ENCODE data around the gene DCC.

Gene DCC

DNA sequence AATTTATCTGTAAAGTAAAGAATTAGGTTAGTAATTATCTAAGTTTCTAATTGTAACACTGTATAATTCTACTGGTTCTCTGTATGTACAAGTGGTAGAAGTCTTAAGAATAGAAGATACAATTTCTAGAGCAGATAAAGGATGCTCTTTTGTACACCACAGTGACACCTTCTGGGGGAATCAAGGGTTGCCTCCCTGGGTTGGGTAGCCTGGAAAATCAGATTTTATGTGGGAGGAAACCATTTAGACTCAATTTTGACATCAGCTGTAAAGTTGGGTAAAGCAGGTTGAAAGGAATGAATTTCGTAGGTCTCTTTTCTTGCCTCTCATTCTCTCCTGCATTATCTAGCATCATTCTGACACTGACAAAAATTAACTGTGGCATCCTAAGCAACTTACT, 354.8 kb downstream of the DCC start:
- peak; percentile 72 for TF ChIP-seq CTCF (conservative IDR thresholded peaks at IDR 0.05; ENCODE audit: low read depth, low read length)
- Histone ChIP-seq H3K9ac (no peak overlapping the region), H3K4me3 (IDR thresholded peaks at IDR 0.05; ENCODE audit: insufficient read depth, low read depth, low read length) (no peak overlapping the region), H3K36me3 (ENCODE audit: insufficient read depth) (no peaks in the 10 kb centered on the region), H3K27me3 (ENCODE audit: insufficient read depth, low read depth) (no peaks in the 10 kb centered on the region), H3K4me2 (no peak overlapping the region), H2AFZ (ENCODE audit: low read depth) (no peak overlapping the region), H3K27ac (no peak overlapping the region), H3K79me2 (ENCODE audit: insufficient read depth, low read depth) (no peaks in the 10 kb centered on the region), H3K4me1 (ENCODE audit: low read depth, poor library complexity, severe bottlenecking) (no peaks in the 10 kb centered on the region), H4K20me1 (ENCODE audit: insufficient read depth) (no peaks in the 10 kb centered on the region)

- H3K27ac ChIP-seq = no peak overlapping the region
- H3K4me1 ChIP-seq (ENCODE audit: low read depth, poor library complexity, severe bottlenecking) = no peaks in the 10 kb centered on the region
- H3K36me3 ChIP-seq (ENCODE audit: insufficient read depth) = no peaks in the 10 kb centered on the region
- no peak overlapping the region for H3K4me3 ChIP-seq (IDR thresholded peaks at IDR 0.05; ENCODE audit: insufficient read depth, low read depth, low read length)
- no peaks in the 10 kb centered on the region for H3K27me3 ChIP-seq (ENCODE audit: insufficient read depth, low read depth)
- no peaks in the 10 kb centered on the region for H3K79me2 ChIP-seq (ENCODE audit: insufficient read depth, low read depth)
- H3K4me2 ChIP-seq = no peak overlapping the region
- no peak for TF ChIP-seq CTCF (conservative IDR thresholded peaks at IDR 0.05; ENCODE audit: low read depth, low read length)
- no peak overlapping the region for H3K9ac ChIP-seq
- no peaks in the 10 kb centered on the region for H4K20me1 ChIP-seq (ENCODE audit: insufficient read depth)
- H2AFZ ChIP-seq (ENCODE audit: low read depth) = no peak overlapping the region
These were observed 360.1 kb downstream of the DCC start for GRCh38 chr18:52700116-52700515.

DNA sequence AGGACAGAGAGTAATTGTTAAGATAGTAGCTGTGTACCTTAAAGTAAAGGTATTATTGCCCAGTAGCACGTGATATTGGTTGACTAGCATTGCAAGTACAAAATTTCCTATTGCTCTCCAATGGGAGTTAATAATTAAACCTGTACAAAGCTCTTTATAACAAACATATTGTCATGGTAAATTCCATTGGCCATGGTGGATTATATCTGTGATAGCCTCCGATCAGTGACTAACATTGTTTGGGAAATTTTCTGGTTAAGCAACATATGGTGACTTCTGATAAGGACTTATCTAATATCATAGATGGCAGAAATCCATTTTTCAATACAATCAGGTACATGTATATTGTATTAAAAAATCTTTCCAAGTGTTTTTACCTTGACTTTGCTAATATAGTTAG, 360.8 kb downstream of the DCC start:
- TF ChIP-seq CTCF (conservative IDR thresholded peaks at IDR 0.05; ENCODE audit: low read depth, low read length) = no peak

DNA sequence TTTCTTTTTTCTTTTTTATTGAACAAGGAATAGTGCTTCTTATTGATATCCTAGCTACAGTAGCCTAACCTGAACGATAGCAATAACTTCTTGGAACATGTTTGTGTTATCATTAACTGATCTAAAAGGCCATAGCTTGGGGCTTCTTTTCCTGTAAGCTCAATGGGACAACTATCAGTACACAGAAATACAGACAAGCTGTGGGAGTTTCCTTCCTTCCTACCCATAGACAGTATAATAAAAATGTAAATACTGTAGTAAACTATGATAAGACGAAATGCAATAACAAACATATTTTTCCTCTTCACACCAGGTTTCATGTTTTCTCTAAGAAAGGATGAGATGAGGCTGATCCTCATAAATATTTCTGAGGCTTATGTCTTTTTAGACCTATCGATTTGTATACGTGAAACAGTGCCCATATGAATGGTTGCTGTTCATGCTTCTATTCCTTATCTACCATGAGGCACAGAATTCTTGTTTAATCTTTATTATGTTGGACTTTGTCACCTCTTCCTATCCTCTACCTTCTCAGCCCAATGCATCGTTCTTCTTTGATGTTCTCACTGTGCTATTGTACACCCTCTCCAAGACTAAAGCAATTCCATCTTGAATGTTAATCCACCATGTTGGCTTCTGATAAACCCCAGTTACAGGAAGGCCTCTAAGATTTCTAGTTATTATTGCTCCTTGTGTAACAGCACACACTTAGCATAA, 361.4 kb downstream of the DCC start:
- no peak overlapping the region for H3K4me2 ChIP-seq
- no peak for TF ChIP-seq CTCF (conservative IDR thresholded peaks at IDR 0.05; ENCODE audit: low read depth, low read length)

More for the DNA sequence above, 360.8 kb downstream of the DCC start:
- no peaks in the 10 kb centered on the region for H3K27me3 ChIP-seq (ENCODE audit: insufficient read depth, low read depth)
- no peak overlapping the region for H3K9ac ChIP-seq
- H3K4me1 ChIP-seq (ENCODE audit: low read depth, poor library complexity, severe bottlenecking) = no peaks in the 10 kb centered on the region
- H3K79me2 ChIP-seq (ENCODE audit: insufficient read depth, low read depth) = no peaks in the 10 kb centered on the region
- H3K36me3 ChIP-seq (ENCODE audit: insufficient read depth) = no peaks in the 10 kb centered on the region
- H4K20me1 ChIP-seq (ENCODE audit: insufficient read depth) = no peaks in the 10 kb centered on the region
- H3K4me2 ChIP-seq = no peak overlapping the region
- no peak overlapping the region for H3K4me3 ChIP-seq (IDR thresholded peaks at IDR 0.05; ENCODE audit: insufficient read depth, low read depth, low read length)
- H3K27ac ChIP-seq = no peak overlapping the region
- no peak overlapping the region for H2AFZ ChIP-seq (ENCODE audit: low read depth)

More for the DNA sequence above, 361.4 kb downstream of the DCC start:
- no peaks in the 10 kb centered on the region for H3K27me3 ChIP-seq (ENCODE audit: insufficient read depth, low read depth)
- H3K9ac ChIP-seq = no peak overlapping the region
- H3K4me3 ChIP-seq (IDR thresholded peaks at IDR 0.05; ENCODE audit: insufficient read depth, low read depth, low read length) = no peak overlapping the region
- H4K20me1 ChIP-seq (ENCODE audit: insufficient read depth) = no peaks in the 10 kb centered on the region
- H3K36me3 ChIP-seq (ENCODE audit: insufficient read depth) = no peaks in the 10 kb centered on the region
- no peaks in the 10 kb centered on the region for H3K4me1 ChIP-seq (ENCODE audit: low read depth, poor library complexity, severe bottlenecking)
- no peaks in the 10 kb centered on the region for H3K79me2 ChIP-seq (ENCODE audit: insufficient read depth, low read depth)
- H3K27ac ChIP-seq = no peak overlapping the region
- H2AFZ ChIP-seq (ENCODE audit: low read depth) = no peak overlapping the region

All from KMS-11 (cell line).